A549 (cell line): ENCODE results near the gene PPOX. TPM values are rescaled to one million over a fixed set of nuclear protein-coding genes. Genes with fewer than 3 reads are reported as not detected.

Experiments used
- ATAC-seq, 2 experiments: fragments of 200-7000 bp in 1 of 2; fragments of >200 bp in 1 of 2; cut with Nextera tagmentation in 1 of 2; cut with Tn5 transposase in 1 of 2; 3 replicates each; pipeline versions ENCODE4 v1.8.0 to v1.9.1; 2018 to 2020; ENCODE audit warnings: mild to moderate bottlenecking in 1 of 2, moderate library complexity in 1 of 2
- CTCF ChIA-PET: fragments of 300-600 bp; sonication (Branson Sonifier 250); formaldehyde crosslinking; extraction: SDS; loops from one replicate; lab custom pipeline; 2021; ENCODE audit warnings: antibody characterized with exemption, inconsistent platforms; lab: Yijun Ruan, JAX
- POLR2A ChIA-PET: fragments of 350-600 bp; formaldehyde crosslinking; extraction: SDS; loops from one replicate; lab custom pipeline; 2021; ENCODE audit warnings: antibody characterized with exemption, inconsistent platforms; lab: Yijun Ruan, JAX
- DNase-seq, 2 experiments: peaks; one replicate each; pipeline versions ENCODE4 v3.0.0 to v3.0.0-alpha.2; 2011 to 2016; ENCODE audit warnings: low read depth in 1 of 2, low spot score in 1 of 2
- FAIRE-seq: peaks from 2 replicates; lab custom pipeline; 2011; peaks lifted over from hg19 to GRCh38; lab: Jason Lieb, UNC
- H3K27ac ChIP-seq, 2 experiments: fragments of >200 bp; sonication (Bioruptor Twin); formaldehyde crosslinking; 3 replicates each; pipeline ENCODE4 v1.5.1; 2016 to 2017
- H3K4me1 ChIP-seq: fragments of >200 bp; sonication (Bioruptor Twin); formaldehyde crosslinking; 3 replicates; pipeline ENCODE4 v1.6.1; 2016
- H3K4me2 ChIP-seq: fragments of >200 bp; sonication (Bioruptor Twin); formaldehyde crosslinking; 3 replicates; pipeline ENCODE4 v1.6.1; 2016
- H3K4me3 ChIP-seq: fragments of >200 bp; sonication (Bioruptor Twin); formaldehyde crosslinking; 3 replicates; pipeline ENCODE4 v1.5.1; 2016
- H3K9me3 ChIP-seq: fragments of >200 bp; sonication (Bioruptor Twin); formaldehyde crosslinking; 3 replicates; pipeline ENCODE4 v1.6.1; 2016
- ATOH8 ChIP-seq: fragments of 250-450 bp; sonication (Bioruptor Pico); IDR thresholded peaks from 2 replicates; pipeline ENCODE4 v1.5.0; 2020; ENCODE audit warnings: low read depth, mild to moderate bottlenecking, moderate library complexity
- CHD2 ChIP-seq: fragments of 150-350 bp; IDR thresholded peaks from 2 replicates; pipeline ENCODE4 v1.6.1; 2014; ENCODE audit warnings: low read length; ENCODE audit not compliant: partially characterized antibody
- CTCF ChIP-seq: fragments of >200 bp; sonication (Bioruptor Twin); formaldehyde crosslinking; IDR thresholded peaks from 3 replicates; pipeline ENCODE4 v1.5.1; 2016
- FOXS1 ChIP-seq: fragments of 250-450 bp; sonication (Bioruptor Pico); IDR thresholded peaks from 2 replicates; pipeline ENCODE4 v1.5.0; 2020; ENCODE audit warnings: mild to moderate bottlenecking, moderate library complexity
- GATA3 ChIP-seq: IDR thresholded peaks from 2 replicates; pipeline ENCODE4 v1.6.1; 2012; ENCODE audit warnings: borderline replicate concordance
- HOXB13 ChIP-seq: fragments of 250-450 bp; sonication (Bioruptor Pico); IDR thresholded peaks from 2 replicates; pipeline ENCODE4 v1.5.0; 2020; ENCODE audit warnings: low read depth, mild to moderate bottlenecking, moderate library complexity
- MAFK ChIP-seq: fragments of 450-650 bp; IDR thresholded peaks from 2 replicates; pipeline ENCODE4 v1.6.1; 2014; ENCODE audit not compliant: partially characterized antibody
- NPAS2 ChIP-seq: fragments of 250-450 bp; sonication (Bioruptor Pico); IDR thresholded peaks from 2 replicates; pipeline ENCODE4 v1.8.0; 2022; ENCODE audit warnings: mild to moderate bottlenecking, moderate library complexity, borderline replicate concordance
- PBX3 ChIP-seq: IDR thresholded peaks from 2 replicates; pipeline ENCODE4 v1.6.1; 2012
- RAD21 ChIP-seq, 2 experiments: fragments of >200 bp in 1 of 2; sonication (Bioruptor Twin) in 1 of 2; formaldehyde crosslinking in 1 of 2; IDR thresholded peaks in 1 of 2; conservative IDR thresholded peaks in 1 of 2; 2 replicates in 1 of 2; 3 replicates in 1 of 2; pipeline ENCODE4 v1.6.1; 2012 to 2018; ENCODE audit warnings: inconsistent platforms in 1 of 2
- REST ChIP-seq: fragments of 200-600 bp; sonication (generic); IDR thresholded peaks from 2 replicates; pipeline ENCODE4 v1.6.1; 2016; ENCODE audit warnings: antibody characterized with exemption, mild to moderate bottlenecking, moderate library complexity
- RFX5 ChIP-seq: fragments of 450-650 bp; IDR thresholded peaks from 2 replicates; pipeline ENCODE4 v1.7.1; 2014; ENCODE audit warnings: antibody characterized with exemption, mild to moderate bottlenecking, moderate library complexity
- SMC3 ChIP-seq: fragments of >200 bp; sonication (Bioruptor Twin); formaldehyde crosslinking; IDR thresholded peaks from 3 replicates; pipeline ENCODE4 v1.6.1; 2018; ENCODE audit warnings: inconsistent platforms
- ZNF302 ChIP-seq: fragments of 250-450 bp; sonication (Bioruptor Pico); IDR thresholded peaks from 2 replicates; pipeline ENCODE4 v1.9.0; 2021; ENCODE audit warnings: inconsistent platforms, mild to moderate bottlenecking, moderate library complexity
- WGBS: methylation state at CpG from one replicate; pipeline ENCODE4 v1.1.6; 2017; ENCODE audit errors: missing lambda C conversion rate; 5-methylcytosine and 5-hydroxymethylcytosine counted together
- polyA plus RNA-seq, 4 experiments: library from polyadenylated mRNA; depleted of rRNA in 3 of 4; stranded (reverse); fragments of >200 nt; fragmentation: RNase III in 1 of 4; extraction: RNeasy Plus Mini Kit Qiagen cat#74134 plus additional on column Dnase treatment in 1 of 4; gene quantifications; 2 replicates in 3 of 4; 3 replicates in 1 of 4; pipeline ENCODE4 v1.2.3, GENCODE V29; 2011 to 2017

The PPOX gene
- polyA plus RNA-seq, 2 of the 4 experiments (the other 2 are of a cell fraction) = 13.8 to 14.1 TPM

- peaks cover 11% of the 10 kb centered on the region; the same call in 2 of the 3 replicates for H3K4me1 ChIP-seq
- FAIRE-seq (no peak), ATAC-seq (no peak), DNase-seq (no peak)
- H3K27ac ChIP-seq = no peak overlapping the region
- no peaks in the 10 kb centered on the region for H3K9me3 ChIP-seq
- WGBS = 87% methylated on average over 8 of the region's 8 CpGs
- no peak overlapping the region for H3K4me2 ChIP-seq
- H3K4me3 ChIP-seq = no peak overlapping the region
- ChIA-PET POLR2A (no interaction called here), CTCF (interaction anchor here (0.7 to 18.8 kb wide), 5 partner anchors 9 to 176 kb away, joined by 4 to 319 read pairs (median 93); partner anchors contain the start of genes APOA2, FCER1G and TOMM40L)
- TF ChIP-seq GATA3 (no peak), CHD2 (no peak), HOXB13 (no peak), NPAS2 (CRISPR knock-in tag) (no peak), ZNF302 (CRISPR knock-in tag) (no peak), MAFK (no peak), ATOH8 (CRISPR knock-in tag) (no peak), PBX3 (no peak), REST (no peak)
Measured at GRCh38 chr1:161207173-161207572, 40.9 kb downstream of the PPOX start.

GRCh38 chr1:161209790-161210409 is 43.7 kb downstream of the PPOX start:
- Histone ChIP-seq H3K4me2 (no peak overlapping the region), H3K4me1 (0 out of 3 replicates have a peak, but pooled peaks cover 3% of the 10 kb centered on the region), H3K27ac (no peak overlapping the region), H3K9me3 (no peaks in the 10 kb centered on the region), H3K4me3 (no peak overlapping the region)
- WGBS = 25% methylated on average over 11 of the region's 11 CpGs
- TF ChIP-seq MAFK = no peak
- no peak for TF ChIP-seq NPAS2 (CRISPR knock-in tag)
- peak; percentile 78 to 79 for TF ChIP-seq RAD21 (conservative IDR thresholded peaks at IDR 0.05 in 1 of 2, IDR thresholded peaks at IDR 0.05 in 1 of 2)
- peak; percentile 83 for TF ChIP-seq CTCF
- no peak for TF ChIP-seq FOXS1 (CRISPR knock-in tag)
- peak; percentile 71 for TF ChIP-seq SMC3
- TF ChIP-seq RFX5 = no peak
- DNase-seq (peak; percentile 77 to 90), FAIRE-seq (no peak), ATAC-seq (peak; percentile 95 to 98)
- ChIA-PET CTCF (interaction anchor here (0.6 to 18.8 kb wide), 12 partner anchors 8 to 174 kb away, joined by 3 to 319 read pairs (median 6); partner anchors contain the start of genes APOA2, FCER1G, NDUFS2 and TOMM40L), POLR2A (interaction anchor here (1.2 to 3.1 kb wide), 2 partner anchors 8 to 16 kb away, joined by 5 to 10 read pairs; partner anchors contain the start of genes NDUFS2 and TOMM40L)
